CD4-positive, CD25-positive, alpha-beta regulatory T cell (primary cell): ENCODE measurements around the gene HS3ST4. TPM values are rescaled to one million over a fixed set of nuclear protein-coding genes. Genes with fewer than 3 reads are reported as not detected.

Source experiments
- ATAC-seq, 2 donors: fragments of 150-1000 bp; cut with Tn5 transposase; one replicate each; pipeline ENCODE4 v1.10.0; 2021; ENCODE audit warnings: low read depth in 2 of 2, moderate number of reproducible peaks in 2 of 2, moderate library complexity in 1 of 2
- DNase-seq, 3 donors: peaks; one replicate each; pipeline versions ENCODE4 v3.0.0 to v3.0.0-alpha.2; 2012 to 2022; ENCODE audit warnings: mixed read lengths in 1 of 3
- H3K27ac ChIP-seq: one replicate; pipeline ENCODE4 v1.7.0; 2013; ENCODE audit warnings: mild to moderate bottlenecking, low read length; ENCODE audit not compliant: insufficient read depth, poor library complexity, severe bottlenecking
- H3K27me3 ChIP-seq: one replicate; pipeline ENCODE4 v1.7.0; 2013; ENCODE audit warnings: low read length; ENCODE audit not compliant: control insufficient read depth, insufficient read depth
- H3K36me3 ChIP-seq: one replicate; pipeline ENCODE4 v1.7.0; 2013; ENCODE audit warnings: mild to moderate bottlenecking, low read length, moderate library complexity; ENCODE audit not compliant: control insufficient read depth, insufficient read depth
- H3K4me1 ChIP-seq: 2 replicates; pipeline ENCODE4 v1.7.0; 2013; ENCODE audit warnings: mild to moderate bottlenecking, low read length; ENCODE audit not compliant: insufficient read depth, control insufficient read depth, poor library complexity, severe bottlenecking
- H3K4me3 ChIP-seq: one replicate; pipeline ENCODE4 v1.7.0; 2013; ENCODE audit warnings: low read depth, mild to moderate bottlenecking, low read length, moderate library complexity
- H3K9me3 ChIP-seq, 2 experiments: 1 replicate in 1 of 2; 2 replicates in 1 of 2; pipeline ENCODE4 v1.7.0; 2013; ENCODE audit warnings: low read length in 2 of 2, mild to moderate bottlenecking in 1 of 2, moderate library complexity in 1 of 2; ENCODE audit not compliant: control insufficient read depth in 2 of 2
- H3K27ac Mint-ChIP-seq, 3 donors: one replicate each; pipeline ENCODE4 v1.8.0; 2020 to 2022; ENCODE audit warnings: mild to moderate bottlenecking in 3 of 3, mixed read lengths in 3 of 3, moderate library complexity in 2 of 3
- H3K27me3 Mint-ChIP-seq: one replicate; pipeline ENCODE4 v1.8.0; 2022; ENCODE audit warnings: mild to moderate bottlenecking, mixed read lengths
- H3K36me3 Mint-ChIP-seq: one replicate; pipeline ENCODE4 v1.8.0; 2020; ENCODE audit warnings: mixed read lengths
- H3K4me1 Mint-ChIP-seq, 4 donors: one replicate each; pipeline ENCODE4 v1.8.0; 2020 to 2022; ENCODE audit warnings: mixed read lengths in 4 of 4, mild to moderate bottlenecking in 1 of 4
- H3K4me3 Mint-ChIP-seq, 4 donors: one replicate each; pipeline ENCODE4 v1.8.0; 2020 to 2022; ENCODE audit warnings: mild to moderate bottlenecking in 4 of 4, mixed read lengths in 4 of 4, moderate library complexity in 3 of 4
- H3K9me3 Mint-ChIP-seq, 7 donors: one replicate each; pipeline ENCODE4 v1.8.0; 2020 to 2022; ENCODE audit warnings: mixed read lengths in 7 of 7, mild to moderate bottlenecking in 3 of 7, moderate library complexity in 2 of 7
- polyA plus RNA-seq, 4 donors: library from polyadenylated mRNA; unstranded; fragments of 300-500 nt; fragmentation: Illumina TruSeq; gene quantifications; one replicate each; pipeline ENCODE4 v1.2.3, GENCODE V29; 2021
- total RNA-seq: library from RNA; stranded (reverse); gene quantifications from one replicate; pipeline ENCODE4 v1.2.3, GENCODE V29; 2022

HS3ST4 gene
- total and polyA plus RNA-seq, 5 donors from 2014 or later = not detected

DNA sequence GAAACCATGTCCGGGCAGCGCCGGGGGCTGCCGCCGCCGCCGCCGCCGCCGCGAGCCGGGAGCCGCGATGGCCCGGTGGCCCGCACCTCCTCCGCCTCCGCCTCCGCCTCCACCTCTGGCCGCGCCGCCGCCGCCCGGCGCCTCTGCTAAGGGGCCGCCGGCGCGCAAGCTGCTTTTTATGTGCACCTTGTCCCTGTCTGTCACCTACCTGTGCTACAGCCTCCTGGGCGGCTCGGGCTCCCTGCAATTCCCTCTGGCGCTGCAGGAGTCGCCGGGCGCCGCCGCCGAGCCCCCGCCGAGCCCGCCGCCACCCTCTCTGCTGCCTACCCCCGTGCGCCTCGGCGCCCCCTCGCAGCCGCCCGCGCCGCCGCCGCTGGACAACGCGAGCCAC lies 587 bp downstream of the HS3ST4 start:
- Histone ChIP-seq H3K27ac (no peak overlapping the region), H3K4me3 (no peak overlapping the region), H3K27me3 (peaks cover 37% of the 10 kb centered on the region), H3K4me1 (no peaks in the 10 kb centered on the region), H3K9me3 (no peaks in the 10 kb centered on the region), H3K36me3 (no peaks in the 10 kb centered on the region)
- Mint-ChIP-seq H3K36me3 (peaks cover 3% of the 10 kb centered on the region), H3K27me3 (peaks cover 69% of the 10 kb centered on the region), H3K4me3 (no peak overlapping the region), H3K4me1 (peaks cover 0 to 12% (median 0%) of the 10 kb centered on the region in 4 donors), H3K27ac (no peak overlapping the region), H3K9me3 (peaks cover 0 to 6% (median 0%) of the 10 kb centered on the region in 7 donors)
- no peak for DNase-seq
- ATAC-seq = no peak

DNA sequence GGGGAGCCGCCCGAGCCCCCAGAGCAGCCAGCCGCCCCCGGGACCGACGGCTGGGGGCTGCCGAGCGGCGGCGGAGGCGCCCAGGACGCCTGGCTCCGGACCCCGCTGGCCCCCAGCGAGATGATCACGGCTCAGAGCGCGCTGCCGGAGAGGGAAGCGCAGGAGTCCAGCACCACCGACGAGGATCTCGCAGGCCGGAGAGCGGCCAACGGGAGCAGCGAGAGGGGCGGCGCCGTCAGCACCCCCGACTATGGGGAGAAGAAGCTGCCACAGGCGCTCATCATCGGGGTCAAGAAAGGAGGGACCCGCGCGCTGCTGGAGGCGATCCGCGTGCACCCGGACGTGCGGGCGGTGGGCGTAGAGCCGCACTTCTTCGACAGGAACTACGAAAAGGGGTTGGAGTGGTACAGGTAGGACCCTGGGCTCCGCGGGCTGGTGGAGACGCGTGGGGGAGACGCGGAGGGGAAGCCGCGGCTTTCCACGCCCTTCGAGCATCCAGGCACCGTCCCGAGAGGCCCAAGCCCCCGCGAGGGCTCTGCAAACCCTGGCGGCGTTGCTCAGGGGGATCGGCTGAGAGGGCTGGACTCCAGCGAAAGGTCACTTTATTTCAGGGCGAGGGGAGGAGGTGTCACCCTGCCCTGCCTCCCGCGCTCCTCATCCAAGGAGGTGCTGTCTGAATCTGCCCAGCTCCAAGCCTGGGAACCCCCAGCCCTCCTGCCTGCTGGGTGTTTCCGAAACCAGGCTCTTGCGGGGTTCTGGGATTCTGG lies 1.2 kb downstream of the HS3ST4 start:
- H3K36me3 ChIP-seq = no peaks in the 10 kb centered on the region
- ATAC-seq = no peak
- H3K27ac ChIP-seq = no peak overlapping the region
- H3K27me3 ChIP-seq = peaks cover 37% of the 10 kb centered on the region
- peaks cover 66% of the 10 kb centered on the region for H3K27me3 Mint-ChIP-seq
- peaks cover 3% of the 10 kb centered on the region for H3K36me3 Mint-ChIP-seq
- no peak overlapping the region for H3K27ac Mint-ChIP-seq
- peaks cover 0 to 12% (median 0%) of the 10 kb centered on the region in 4 donors for H3K4me1 Mint-ChIP-seq
- no peaks in the 10 kb centered on the region for H3K9me3 ChIP-seq
- DNase-seq = no peak
- H3K9me3 Mint-ChIP-seq = peaks cover 0 to 6% (median 0%) of the 10 kb centered on the region in 7 donors
- H3K4me1 ChIP-seq = no peaks in the 10 kb centered on the region
- no peak overlapping the region for H3K4me3 ChIP-seq
- peak overlapping the region in 1 of 4 donors; percentile 16 for H3K4me3 Mint-ChIP-seq

DNA sequence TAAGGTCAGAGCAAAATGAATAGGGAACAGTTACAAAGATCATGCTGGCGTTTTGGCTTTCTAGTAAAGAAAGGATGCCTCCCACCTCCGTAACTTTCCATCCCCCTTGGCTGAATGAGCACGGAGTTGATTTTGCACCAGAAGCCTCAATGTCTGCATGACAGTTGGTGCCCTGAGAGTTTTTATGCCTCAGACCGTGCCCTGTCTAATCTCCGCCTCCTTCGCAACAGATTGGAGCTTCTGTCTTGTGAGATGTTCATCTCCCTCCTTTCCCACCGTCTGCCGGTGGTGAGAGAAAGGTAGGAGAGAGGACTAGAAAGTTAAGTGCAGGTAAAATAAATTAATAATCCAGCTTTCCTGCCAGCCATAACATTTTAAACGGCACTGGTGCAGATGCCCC lies 1.9 kb downstream of the HS3ST4 start:
- H3K27me3 ChIP-seq = peaks cover 37% of the 10 kb centered on the region
- peak overlapping the region in 1 of 4 donors; percentile 19 for H3K4me3 Mint-ChIP-seq

DNA sequence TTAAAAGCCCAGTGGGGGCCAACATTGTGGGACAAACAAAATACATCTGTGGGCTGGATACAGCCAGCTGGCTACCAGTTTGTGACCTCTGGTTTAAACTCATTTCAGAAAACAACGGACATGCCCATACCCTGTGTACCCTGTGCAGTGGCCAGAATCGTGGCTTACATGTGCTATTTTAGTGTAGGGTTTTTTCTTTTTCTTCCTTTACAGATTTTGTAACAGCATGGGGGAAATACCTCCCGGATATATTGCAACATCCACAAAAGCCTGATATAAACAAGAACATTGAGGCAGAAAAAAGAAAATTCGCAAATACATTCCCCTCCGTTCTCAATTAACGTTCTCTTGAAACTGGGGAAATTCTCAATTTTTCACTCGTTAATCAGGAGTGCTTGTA lies 7.3 kb downstream of the HS3ST4 start:
- Histone ChIP-seq H3K4me3 (no peak overlapping the region), H3K27me3 (peaks cover 16% of the 10 kb centered on the region), H3K9me3 (no peaks in the 10 kb centered on the region), H3K27ac (no peak overlapping the region), H3K4me1 (no peaks in the 10 kb centered on the region), H3K36me3 (no peaks in the 10 kb centered on the region)
- peaks cover 41% of the 10 kb centered on the region for H3K27me3 Mint-ChIP-seq
- no peaks in the 10 kb centered on the region for H3K4me1 Mint-ChIP-seq
- ATAC-seq (no peak), DNase-seq (no peak)
- H3K4me3 Mint-ChIP-seq = no peak overlapping the region
- peaks cover 0 to 2% (median 0%) of the 10 kb centered on the region in 7 donors for H3K9me3 Mint-ChIP-seq
- no peak overlapping the region for H3K27ac Mint-ChIP-seq
- peaks cover under 1% of the 10 kb centered on the region for H3K36me3 Mint-ChIP-seq

More for the DNA sequence above, 1.9 kb downstream of the HS3ST4 start:
- no peak for DNase-seq
- no peaks in the 10 kb centered on the region for H3K36me3 ChIP-seq
- Mint-ChIP-seq H3K4me1 (peaks cover 0 to 12% (median 0%) of the 10 kb centered on the region in 4 donors), H3K36me3 (peaks cover 3% of the 10 kb centered on the region), H3K27ac (no peak overlapping the region), H3K9me3 (peaks cover 0 to 6% (median 0%) of the 10 kb centered on the region in 7 donors), H3K27me3 (peaks cover 71% of the 10 kb centered on the region)
- no peaks in the 10 kb centered on the region for H3K4me1 ChIP-seq
- no peak overlapping the region for H3K27ac ChIP-seq
- H3K4me3 ChIP-seq = no peak overlapping the region
- no peak for ATAC-seq
- H3K9me3 ChIP-seq = no peaks in the 10 kb centered on the region

DNA sequence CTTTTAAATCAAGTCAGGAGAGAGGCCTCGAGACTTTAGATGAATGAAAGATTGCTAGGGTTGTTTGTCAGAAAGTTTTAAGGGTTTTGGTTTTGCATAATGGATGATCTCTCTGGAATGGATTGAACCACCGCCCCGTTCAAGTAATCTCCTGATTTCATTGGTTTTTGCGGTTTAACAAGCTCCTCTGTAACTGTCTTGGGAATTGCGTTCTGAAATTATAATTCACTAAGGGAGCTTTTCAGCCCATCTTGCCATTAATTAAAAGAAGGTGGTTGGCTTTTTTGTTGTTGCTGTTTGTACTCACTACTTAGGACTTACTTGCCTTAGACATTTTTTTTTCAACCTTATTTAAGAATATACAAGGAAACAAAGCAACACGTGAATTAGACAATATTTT lies 8.8 kb downstream of the HS3ST4 start:
- H3K4me1 Mint-ChIP-seq = no peaks in the 10 kb centered on the region
- peaks cover 0 to 2% (median 0%) of the 10 kb centered on the region in 7 donors for H3K9me3 Mint-ChIP-seq
- Histone ChIP-seq H3K4me3 (no peak overlapping the region), H3K27me3 (peaks cover 8% of the 10 kb centered on the region), H3K9me3 (no peaks in the 10 kb centered on the region), H3K4me1 (no peaks in the 10 kb centered on the region), H3K36me3 (no peaks in the 10 kb centered on the region), H3K27ac (no peak overlapping the region)
- no peaks in the 10 kb centered on the region for H3K36me3 Mint-ChIP-seq
- DNase-seq = no peak
- no peak overlapping the region for H3K27ac Mint-ChIP-seq
- peaks cover 26% of the 10 kb centered on the region for H3K27me3 Mint-ChIP-seq
- H3K4me3 Mint-ChIP-seq = no peak overlapping the region
- ATAC-seq = no peak

DNA sequence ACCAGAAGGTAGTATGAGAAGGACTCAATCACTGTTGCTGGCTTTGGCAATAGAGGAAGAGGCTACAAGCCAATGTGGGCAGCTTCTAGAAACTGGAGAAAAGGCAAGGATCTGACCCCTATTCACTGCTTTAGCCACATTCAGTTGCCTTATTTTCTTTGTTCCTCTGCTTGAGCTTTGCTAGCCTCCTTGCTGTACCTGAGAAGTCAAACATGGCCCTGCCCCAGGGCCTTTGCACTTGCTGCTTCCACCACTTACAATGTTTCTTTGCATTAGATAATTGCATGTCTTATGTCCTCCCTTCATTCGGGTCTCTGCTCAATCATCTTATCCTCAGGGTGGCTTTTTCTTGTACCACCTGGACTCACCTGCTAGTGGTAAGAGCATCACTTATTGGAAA lies 15.8 kb downstream of the HS3ST4 start:
- DNase-seq = no peak
- no peaks in the 10 kb centered on the region for H3K36me3 ChIP-seq

DNA sequence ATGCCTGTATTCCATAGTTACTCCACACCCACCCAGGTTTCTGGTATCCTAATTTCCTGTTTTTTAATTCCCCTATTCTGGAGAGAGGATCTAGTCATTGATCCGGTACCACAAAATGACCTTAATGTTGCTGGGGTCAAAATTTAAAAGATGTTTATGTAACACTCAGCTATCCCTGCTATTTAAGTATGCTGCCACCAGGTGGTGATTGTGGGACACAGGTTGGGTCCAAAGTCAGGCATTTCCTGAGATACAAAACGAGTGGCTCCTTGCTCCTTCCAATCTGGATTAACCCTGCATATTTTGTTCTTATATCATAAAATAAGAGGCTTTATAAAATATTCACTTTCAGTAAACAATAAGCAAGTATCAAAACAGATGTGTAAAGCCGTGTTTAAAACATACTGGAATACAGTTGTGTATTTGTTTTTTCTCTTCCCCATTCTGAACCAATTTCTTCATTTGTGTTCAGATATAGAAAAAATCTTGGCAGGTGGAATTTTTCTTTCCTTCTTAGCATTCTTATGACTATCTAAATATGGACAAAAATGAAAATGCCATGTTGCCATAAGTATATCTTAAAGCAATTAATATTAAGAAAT lies 16.3 kb downstream of the HS3ST4 start:
- Histone ChIP-seq H3K27ac (no peak overlapping the region), H3K27me3 (peaks cover 3% of the 10 kb centered on the region), H3K9me3 (peaks cover 0 to 6% of the 10 kb centered on the region in 2 experiments), H3K36me3 (no peaks in the 10 kb centered on the region), H3K4me3 (no peak overlapping the region), H3K4me1 (no peaks in the 10 kb centered on the region)
- peaks cover 25% of the 10 kb centered on the region for H3K27me3 Mint-ChIP-seq
- H3K4me3 Mint-ChIP-seq = no peak overlapping the region
- ATAC-seq = no peak
- peak in 1 of 3 donors; percentile 31 for DNase-seq
- H3K27ac Mint-ChIP-seq = no peak overlapping the region
- H3K9me3 Mint-ChIP-seq = peaks cover 0 to 2% (median 0%) of the 10 kb centered on the region in 7 donors
- no peaks in the 10 kb centered on the region for H3K4me1 Mint-ChIP-seq
- no peaks in the 10 kb centered on the region for H3K36me3 Mint-ChIP-seq

More for the DNA sequence above, 15.8 kb downstream of the HS3ST4 start:
- peaks cover 0 to 6% of the 10 kb centered on the region in 2 experiments for H3K9me3 ChIP-seq
- no peaks in the 10 kb centered on the region for H3K36me3 Mint-ChIP-seq
- peaks cover 0 to 2% (median 0%) of the 10 kb centered on the region in 7 donors for H3K9me3 Mint-ChIP-seq
- no peak for ATAC-seq
- no peak overlapping the region for H3K27ac Mint-ChIP-seq
- no peak overlapping the region for H3K27ac ChIP-seq
- H3K4me3 ChIP-seq = no peak overlapping the region
- H3K4me1 ChIP-seq = no peaks in the 10 kb centered on the region
- H3K4me3 Mint-ChIP-seq = no peak overlapping the region
- H3K27me3 Mint-ChIP-seq = peaks cover 23% of the 10 kb centered on the region
- no peaks in the 10 kb centered on the region for H3K4me1 Mint-ChIP-seq
- peaks cover 3% of the 10 kb centered on the region for H3K27me3 ChIP-seq
